Measurements from ENCODE around the gene PDZD2.

The PDZD2 gene

DNA sequence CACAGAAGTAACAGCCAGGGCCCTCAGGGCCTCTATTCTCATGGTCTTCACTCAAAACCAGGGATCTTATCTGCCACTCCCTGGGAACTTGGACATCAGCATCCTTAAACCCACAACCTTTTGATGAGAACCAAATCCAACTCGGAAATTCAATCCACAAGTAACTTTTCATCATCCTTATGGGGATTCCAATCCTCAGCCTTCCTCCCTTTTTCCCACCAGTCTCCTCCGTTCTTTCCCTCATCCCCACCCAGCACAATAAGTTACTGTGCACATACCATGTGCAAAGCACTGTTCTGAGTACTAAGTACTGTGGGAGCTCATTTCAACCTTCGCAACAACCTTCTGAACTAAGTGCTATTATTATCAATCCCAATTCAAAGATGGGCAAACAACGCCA is 518.1 kb downstream of the PDZD2 start:
- DNase-seq = no peak

DNA sequence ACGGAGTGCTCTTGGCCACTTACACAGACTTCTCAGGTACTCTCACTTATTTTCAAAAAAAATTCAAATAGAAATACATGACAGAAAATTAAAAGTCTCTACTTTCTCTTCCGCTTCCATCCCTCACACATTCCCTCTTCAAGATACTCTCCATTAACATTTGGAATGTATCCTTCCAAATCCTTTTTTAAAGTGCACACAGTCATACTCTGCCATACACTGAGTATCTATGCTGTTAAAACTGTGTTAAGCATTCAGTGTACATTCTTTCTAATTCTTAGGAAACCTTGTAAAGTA is 519.7 kb downstream of the PDZD2 start:
- no peak for DNase-seq

DNA sequence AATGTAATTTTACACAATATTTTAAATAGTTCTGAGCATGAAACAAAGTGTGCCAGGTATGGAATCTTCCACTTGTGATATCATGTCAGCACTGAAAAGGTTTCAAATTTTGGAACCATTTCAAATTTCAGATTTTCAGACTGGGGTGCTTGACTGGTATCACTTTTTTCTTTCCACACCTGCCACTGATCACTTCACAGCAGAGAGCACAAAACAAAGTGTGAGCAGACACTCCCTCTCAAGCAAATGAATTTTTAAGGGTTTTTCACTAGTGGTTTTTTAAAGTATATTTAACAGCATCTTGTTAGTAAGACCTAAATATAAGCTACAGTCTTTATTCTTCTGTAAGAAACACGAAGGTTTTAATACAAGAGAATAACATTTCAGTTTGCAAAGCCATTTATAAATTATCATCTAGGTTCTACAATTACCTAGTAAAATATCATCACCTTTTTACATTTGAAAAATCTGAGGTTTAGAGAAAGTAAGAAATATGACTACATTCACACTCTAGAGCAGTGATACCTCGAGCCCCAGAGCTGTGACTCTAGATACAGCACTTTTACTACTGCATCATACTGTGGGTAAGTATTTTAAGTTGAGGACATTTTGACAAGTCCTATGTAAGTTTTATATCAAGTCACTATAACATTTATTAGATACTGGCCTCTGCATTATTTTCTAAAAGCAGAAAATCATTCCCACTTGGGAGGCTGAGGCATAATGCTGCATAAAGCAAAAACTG is 520.6 kb downstream of the PDZD2 start:
- DNase-seq = no peak

DNA sequence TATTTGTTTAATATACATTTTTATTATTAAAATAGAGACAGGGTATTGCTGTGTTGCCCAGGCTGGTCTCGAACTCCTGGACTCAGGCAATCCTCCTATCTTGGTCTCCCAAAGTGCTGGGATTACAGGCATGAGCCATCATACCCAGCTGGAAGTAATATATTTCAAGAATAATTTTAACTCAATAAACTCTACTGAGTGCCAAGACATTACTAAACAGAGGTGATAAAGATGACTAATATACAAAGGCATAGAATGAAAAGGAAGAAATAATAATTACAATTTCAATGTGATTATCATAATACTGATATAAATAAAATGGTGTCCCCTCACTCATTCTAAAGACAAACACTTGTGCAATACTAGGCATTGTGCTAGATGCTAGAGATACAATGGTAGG is 521.3 kb downstream of the PDZD2 start:
- no peak for DNase-seq

Measured in CD4-positive, alpha-beta T cell treated with Interleukin-21 for 1 hour (primary cell).